CD14-positive monocyte (primary cell): ENCODE data around the gene H1-8. TPM values are rescaled to one million over a fixed set of nuclear protein-coding genes. Genes with fewer than 3 reads are reported as not detected.

Experiments used
- DNase-seq, 3 donors: peaks; one replicate each; pipeline ENCODE4 v3.0.0-alpha.2; 2011 to 2022
- H2AFZ ChIP-seq: 2 replicates; pipeline ENCODE4 v1.6.0; 2012; ENCODE audit warnings: mild to moderate bottlenecking, low read depth, low read length, inconsistent platforms; ENCODE audit not compliant: insufficient read depth, poor library complexity, severe bottlenecking
- H3K27ac ChIP-seq, 2 donors: 1 replicate in 1 of 2; 2 replicates in 1 of 2; pipeline ENCODE4 v1.5.1; 2012 to 2013; ENCODE audit warnings: low read length in 2 of 2, control low read depth in 1 of 2, inconsistent platforms in 1 of 2, low read depth in 1 of 2, mild to moderate bottlenecking in 1 of 2
- H3K27me3 ChIP-seq, 2 donors: one replicate each; pipeline versions ENCODE4 v1.6.0 to v1.6.1; 2011 to 2013; ENCODE audit warnings: low read length in 2 of 2; ENCODE audit not compliant: control insufficient read depth in 2 of 2, insufficient read depth in 2 of 2
- H3K36me3 ChIP-seq, 2 donors: replicated peaks in 1 of 2; 1 replicate in 1 of 2; 2 replicates in 1 of 2; pipeline versions ENCODE4 v1.5.1 to v1.6.1; 2012 to 2013; ENCODE audit warnings: low read length in 2 of 2, control low read depth in 1 of 2, inconsistent platforms in 1 of 2, mild to moderate bottlenecking in 1 of 2; ENCODE audit not compliant: insufficient read depth in 2 of 2, control insufficient read depth in 1 of 2
- H3K4me1 ChIP-seq, 2 donors: 1 replicate in 1 of 2; 2 replicates in 1 of 2; pipeline versions ENCODE4 v1.5.1 to v1.6.1; 2012 to 2013; ENCODE audit warnings: low read length in 2 of 2, control low read depth in 1 of 2, inconsistent platforms in 1 of 2, mild to moderate bottlenecking in 1 of 2, moderate library complexity in 1 of 2; ENCODE audit not compliant: insufficient read depth in 2 of 2, control insufficient read depth in 1 of 2
- H3K4me2 ChIP-seq: replicated peaks from 2 replicates; pipeline ENCODE3; 2012; ENCODE audit warnings: low read length, moderate library complexity, mild to moderate bottlenecking; ENCODE audit not compliant: poor library complexity, severe bottlenecking; ENCODE audit errors: extremely low read depth
- H3K4me3 ChIP-seq, 3 experiments: fragments of 200-600 bp in 1 of 3; sonication (generic) in 1 of 3; replicated peaks in 1 of 3; 1 replicate in 2 of 3; 2 replicates in 1 of 3; pipeline ENCODE4 v1.5.1; 2011 to 2013; ENCODE audit warnings: low read length in 3 of 3, mild to moderate bottlenecking in 3 of 3, control low read depth in 2 of 3, low read depth in 2 of 3, inconsistent platforms in 1 of 3, moderate library complexity in 1 of 3
- H3K79me2 ChIP-seq: 2 replicates; pipeline ENCODE4 v1.6.0; 2012; ENCODE audit warnings: mild to moderate bottlenecking, control low read depth, inconsistent platforms, low read length, moderate library complexity; ENCODE audit not compliant: insufficient read depth
- H3K9ac ChIP-seq: 2 replicates; pipeline ENCODE4 v1.6.0; 2017; ENCODE audit warnings: low read length, mild to moderate bottlenecking; ENCODE audit not compliant: insufficient read depth, poor library complexity, severe bottlenecking
- H3K9me3 ChIP-seq, 2 donors: replicated peaks in 1 of 2; 1 replicate in 1 of 2; 2 replicates in 1 of 2; pipeline versions ENCODE4 v1.5.1 to v1.6.1; 2012 to 2013; ENCODE audit warnings: low read length in 2 of 2, control low read depth in 1 of 2; ENCODE audit not compliant: control insufficient read depth in 1 of 2, insufficient read depth in 1 of 2
- H4K20me1 ChIP-seq: 2 replicates; pipeline ENCODE4 v1.6.0; 2012; ENCODE audit warnings: mild to moderate bottlenecking, low read length, control low read depth, moderate library complexity; ENCODE audit not compliant: insufficient read depth
- H3K27ac Mint-ChIP-seq, 7 donors: one replicate each; pipeline ENCODE4 v1.8.0; 2020; ENCODE audit warnings: mild to moderate bottlenecking in 7 of 7, mixed read lengths in 7 of 7, moderate library complexity in 6 of 7, inconsistent platforms in 2 of 7
- H3K27me3 Mint-ChIP-seq, 3 donors: one replicate each; pipeline ENCODE4 v1.8.0; 2021 to 2022; ENCODE audit warnings: low read depth in 3 of 3, mild to moderate bottlenecking in 3 of 3, mixed read lengths in 3 of 3, moderate library complexity in 3 of 3, inconsistent platforms in 1 of 3
- H3K36me3 Mint-ChIP-seq, 2 donors: one replicate each; pipeline ENCODE4 v1.8.0; 2020; ENCODE audit warnings: mixed read lengths in 2 of 2, inconsistent platforms in 1 of 2, mild to moderate bottlenecking in 1 of 2
- H3K4me1 Mint-ChIP-seq: one replicate; pipeline ENCODE4 v1.8.0; 2020; ENCODE audit warnings: mild to moderate bottlenecking, mixed read lengths
- H3K4me3 Mint-ChIP-seq, 2 donors: one replicate each; pipeline ENCODE4 v1.8.0; 2020; ENCODE audit warnings: mild to moderate bottlenecking in 2 of 2, mixed read lengths in 2 of 2, moderate library complexity in 1 of 2
- H3K9me3 Mint-ChIP-seq, 7 donors: one replicate each; pipeline ENCODE4 v1.8.0; 2020 to 2022; ENCODE audit warnings: mixed read lengths in 7 of 7, mild to moderate bottlenecking in 6 of 7, moderate library complexity in 6 of 7, inconsistent platforms in 2 of 7
- CTCF ChIP-seq: fragments of 200-600 bp; IDR thresholded peaks from one replicate; pipeline ENCODE4 v1.8.0; 2022; ENCODE audit warnings: antibody characterized with exemption, mild to moderate bottlenecking
- WGBS: methylation state at CpG from one replicate; pipeline ENCODE4 v1.1.5; 2013; ENCODE audit warnings: missing lambda C conversion rate; ENCODE audit not compliant: insufficient coverage; 5-methylcytosine and 5-hydroxymethylcytosine counted together
- intact Hi-C, 2 donors: fragments of 100-400 bp; cut with micrococcal nuclease; formaldehyde crosslinking; loops; one replicate each; pipeline versions ENCODE4 v1.15.0 to v1.15.1; 2023
- polyA plus RNA-seq, 3 donors: library from polyadenylated mRNA; depleted of rRNA in 1 of 3; unstranded in 2 of 3; stranded (reverse) in 1 of 3; fragments of 300-500 nt in 2 of 3; fragments of >200 nt in 1 of 3; fragmentation: Illumina TruSeq in 2 of 3; gene quantifications; 1 replicate in 2 of 3; 2 replicates in 1 of 3; pipeline ENCODE4 v1.2.3, GENCODE V29; 2012 to 2021

The H1-8 gene
- polyA plus RNA-seq, 3 donors = not detected

- H2AFZ ChIP-seq = no peak overlapping the region
- no peak overlapping the region for H3K4me2 ChIP-seq
- no peak for DNase-seq
- Mint-ChIP-seq H3K27me3 (peaks cover 0 to 6% (median 0%) of the 10 kb centered on the region in 3 donors), H3K36me3 (peaks cover 21 to 28% of the 10 kb centered on the region in 2 donors), H3K27ac (peak overlapping the region; percentile 58 to 92 (median 74)), H3K9me3 (no peaks in the 10 kb centered on the region), H3K4me1 (peaks cover 55% of the 10 kb centered on the region), H3K4me3 (peak overlapping the region in 1 of 2 donors; percentile 11)
- H3K79me2 ChIP-seq = no peaks in the 10 kb centered on the region
- no peaks in the 10 kb centered on the region for H3K9me3 ChIP-seq
- H3K9ac ChIP-seq = no peak overlapping the region
- 86% methylated on average over 7 of the region's 10 CpGs for whole genome bisulfite sequencing
- peaks cover 37 to 55% of the 10 kb centered on the region in 2 donors for H3K4me1 ChIP-seq
- TF ChIP-seq CTCF = no peak
- intact Hi-C loops = no loop called here
- H3K36me3 ChIP-seq = peaks cover 15 to 27% of the 10 kb centered on the region in 2 donors
- H3K27ac ChIP-seq = peak overlapping the region in 1 of 2 donors; percentile 35
- no peak overlapping the region for H3K4me3 ChIP-seq
- no peaks in the 10 kb centered on the region for H4K20me1 ChIP-seq
- no peaks in the 10 kb centered on the region for H3K27me3 ChIP-seq
These were observed 9.5 kb downstream of the H1-8 start for GRCh38 chr3:129552287-129553050.

- Mint-ChIP-seq H3K4me1 (peaks cover 54% of the 10 kb centered on the region), H3K27me3 (peaks cover 0 to 6% (median 0%) of the 10 kb centered on the region in 3 donors), H3K27ac (peak overlapping the region in 6 of 7 donors; percentile 68 to 92 (median 82)), H3K4me3 (no peak overlapping the region), H3K9me3 (no peaks in the 10 kb centered on the region), H3K36me3 (peaks cover 28 to 35% of the 10 kb centered on the region in 2 donors)
- Histone ChIP-seq H3K27me3 (no peaks in the 10 kb centered on the region), H2AFZ (peak overlapping the region; percentile 58), H3K36me3 (peaks cover 22 to 34% of the 10 kb centered on the region in 2 donors), H3K4me2 (peak overlapping the region; percentile 54), H3K4me3 (peak overlapping the region in 1 of 3 experiments; percentile 23), H3K79me2 (no peaks in the 10 kb centered on the region), H3K9ac (no peak overlapping the region), H3K4me1 (peaks cover 36 to 52% of the 10 kb centered on the region in 2 donors), H4K20me1 (no peaks in the 10 kb centered on the region), H3K27ac (peak overlapping the region; percentile 32 to 60), H3K9me3 (no peaks in the 10 kb centered on the region)
- intact Hi-C loops = no loop called here
- 89% methylated on average over 3 of the region's 6 CpGs for WGBS
- no peak for DNase-seq
- TF ChIP-seq CTCF = no peak
These were observed 10.2 kb downstream of the H1-8 start for GRCh38 chr3:129553171-129553570.
